Psoas muscle (tissue), 8 donors: ENCODE results near the gene ZDHHC19. TPM values are rescaled to one million over a fixed set of nuclear protein-coding genes. Genes with fewer than 3 reads are reported as not detected.

Experiments
- ATAC-seq, 4 donors: fragments of 200-7000 bp; cut with Tn5 transposase; one replicate each; pipeline ENCODE4 v1.9.1; 2020; ENCODE audit warnings: moderate library complexity in 3 of 4, mild to moderate bottlenecking in 2 of 4
- DNase-seq, 2 donors: peaks; one replicate each; pipeline ENCODE4 v3.0.0-alpha.2; 2020
- H3K27ac ChIP-seq: fragments of 200-600 bp; one replicate; pipeline ENCODE4 v1.8.0; 2022
- H3K27me3 ChIP-seq, 3 donors: fragments of 200-600 bp in 1 of 3; one replicate each; pipeline versions ENCODE4 v1.6.1 to v1.8.0; 2013 to 2022; ENCODE audit warnings: low read length in 2 of 3, mild to moderate bottlenecking in 2 of 3, moderate library complexity in 1 of 3; ENCODE audit not compliant: insufficient read depth in 3 of 3
- H3K36me3 ChIP-seq, 2 donors: fragments of 200-600 bp in 1 of 2; one replicate each; pipeline versions ENCODE4 v1.6.1 to v1.8.0; 2013 to 2022; ENCODE audit warnings: low read depth in 1 of 2, mild to moderate bottlenecking in 1 of 2, moderate library complexity in 1 of 2; ENCODE audit not compliant: insufficient read depth in 1 of 2
- H3K4me1 ChIP-seq: fragments of 200-600 bp; one replicate; pipeline ENCODE4 v1.8.0; 2022
- H3K4me3 ChIP-seq: fragments of 200-600 bp; one replicate; pipeline ENCODE4 v1.8.0; 2022; ENCODE audit warnings: mild to moderate bottlenecking
- H3K9me3 ChIP-seq: fragments of 200-600 bp; one replicate; pipeline ENCODE4 v1.8.0; 2022
- WGBS, 3 donors: extraction: QIAGEN DNeasy Blood & Tissue Kit; methylation state at CpG; one replicate each; pipeline versions ENCODE4 v1.1.6 to v1.1.7; 2013; 5-methylcytosine and 5-hydroxymethylcytosine counted together
- intact Hi-C, 2 donors: fragments of 100-400 bp; cut with DNase I; formaldehyde crosslinking; loops; one replicate each; pipeline versions ENCODE4 v1.11.0 to v1.14.2; 2022
- long read RNA-seq, 2 donors: library from polyadenylated mRNA; unstranded; transcript quantifications; one replicate each; pipeline ENCODE4 v2.0.0, GENCODE V29; 2021
- polyA plus RNA-seq, 3 donors: library from polyadenylated mRNA; stranded (reverse); fragments of 200-250 nt; gene quantifications; one replicate each; pipeline ENCODE4 v1.2.3, GENCODE V29; 2013
- total RNA-seq, 4 donors: library from RNA; stranded (reverse); fragmentation: NEBNext Ultra II Directional in 2 of 4; extraction: Animal tissue kit (Norgen Biotek cat#: 25700) in 2 of 4; gene quantifications; one replicate each; pipeline versions ENCODE4 v1.2.1 to v1.2.4, GENCODE V29; 2021 to 2023
- TF ChIP-seq, protein P1 (sequence below): fragments of 200-600 bp; IDR thresholded peaks from one replicate; pipeline ENCODE4 v1.8.0; 2022; ENCODE audit warnings: antibody characterized with exemption
- donor health status: healthy with polysubstance abuse.
- donor health status: DM: no; HTN: no; CAD: no; lungs with moderate emphysema.
- donor health status: Bipolar disorder and iron deficiency.
- donor health status: healthy.
- donor health status: DM: yes; HTN: yes; CAD: no.
- donor health status: DM: no; HTN: no; CAD: no.
- donor health status: DM: no; HTN: no; CAD: no.
- donor health status: DM: yes; HTN: yes; CAD: no.

The ZDHHC19 gene, protein sequence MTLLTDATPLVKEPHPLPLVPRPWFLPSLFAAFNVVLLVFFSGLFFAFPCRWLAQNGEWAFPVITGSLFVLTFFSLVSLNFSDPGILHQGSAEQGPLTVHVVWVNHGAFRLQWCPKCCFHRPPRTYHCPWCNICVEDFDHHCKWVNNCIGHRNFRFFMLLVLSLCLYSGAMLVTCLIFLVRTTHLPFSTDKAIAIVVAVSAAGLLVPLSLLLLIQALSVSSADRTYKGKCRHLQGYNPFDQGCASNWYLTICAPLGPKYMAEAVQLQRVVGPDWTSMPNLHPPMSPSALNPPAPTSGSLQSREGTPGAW
- total RNA-seq: 1 to 10 TPM in 1 of 4 donors, under 1 TPM in 2, not detected in 1; 0.38 to 1.1 (median 0.43) TPM
- polyA plus RNA-seq: under 1 TPM in 2 of 3 donors, not detected in 1; 0.25 to 0.34 TPM
- long read RNA-seq, donor 1: 0 reads
- long read RNA-seq, donor 2: 0 reads

DNA sequence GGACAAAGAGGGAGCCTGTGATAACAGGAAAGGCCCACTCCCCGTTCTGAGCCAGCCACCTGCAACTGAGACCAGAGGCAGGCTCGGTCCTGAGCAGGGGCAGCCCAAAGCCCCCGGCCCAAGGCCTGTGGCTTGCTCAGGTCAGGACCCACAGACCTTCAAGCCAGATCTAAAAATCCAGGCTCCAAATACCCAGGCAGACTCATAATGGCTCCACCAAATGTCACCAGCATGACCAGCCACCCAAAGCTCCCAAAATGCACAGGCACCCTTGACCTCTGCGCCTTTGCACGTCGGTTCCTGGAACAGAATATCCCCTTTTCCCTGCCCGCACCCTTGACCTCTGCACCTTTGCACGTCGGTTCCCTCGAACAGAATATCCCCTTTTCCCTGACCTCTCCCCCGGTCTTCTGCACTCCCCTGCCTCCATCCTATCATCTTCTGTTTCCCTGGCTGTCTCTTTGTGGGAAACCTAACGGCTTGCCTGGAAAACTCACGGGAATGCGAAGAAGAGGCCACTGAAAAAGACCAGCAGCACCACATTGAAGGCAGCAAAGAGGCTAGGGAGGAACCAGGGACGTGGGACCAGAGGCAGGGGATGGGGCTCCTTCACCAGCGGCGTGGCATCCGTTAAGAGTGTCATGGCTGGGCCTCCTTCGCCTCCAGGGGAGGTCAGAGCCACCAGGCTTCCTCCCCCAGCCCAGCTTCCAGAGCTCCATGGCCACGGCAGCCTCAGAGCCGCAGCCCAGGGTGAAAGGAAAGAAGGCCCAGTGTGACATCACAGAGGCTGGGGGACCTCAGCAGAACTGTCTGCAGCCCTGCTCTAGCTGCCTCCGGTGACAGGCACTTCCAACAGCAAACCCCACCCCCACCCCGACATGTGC is at the start of gene ZDHHC19:
Gene ZDHHC19 (minus strand): TSS at position 728 of the 884 bp plus-strand sequence. CDS start 85 bp downstream, at position 643.
- Histone ChIP-seq H3K4me3 (no peak within 1 kb of the TSS), H3K9me3 (no peaks in the 10 kb centered on the region), H3K4me1 (no peaks in the 10 kb centered on the region), H3K27ac (no peak within 1 kb of the TSS), H3K36me3 (no peaks in the 10 kb centered on the region), H3K27me3 (peaks cover 0 to 5% (median 2%) of the 10 kb centered on the region in 3 donors)
- intact Hi-C loops: no loop called here
- DNase-seq: no peak
- no peak for ATAC-seq
- WGBS, 3 donors: 59 to 67% (median 65%) methylated on average over 22 to 23 of the region's 23 CpGs
- TF ChIP-seq, protein P1, sequence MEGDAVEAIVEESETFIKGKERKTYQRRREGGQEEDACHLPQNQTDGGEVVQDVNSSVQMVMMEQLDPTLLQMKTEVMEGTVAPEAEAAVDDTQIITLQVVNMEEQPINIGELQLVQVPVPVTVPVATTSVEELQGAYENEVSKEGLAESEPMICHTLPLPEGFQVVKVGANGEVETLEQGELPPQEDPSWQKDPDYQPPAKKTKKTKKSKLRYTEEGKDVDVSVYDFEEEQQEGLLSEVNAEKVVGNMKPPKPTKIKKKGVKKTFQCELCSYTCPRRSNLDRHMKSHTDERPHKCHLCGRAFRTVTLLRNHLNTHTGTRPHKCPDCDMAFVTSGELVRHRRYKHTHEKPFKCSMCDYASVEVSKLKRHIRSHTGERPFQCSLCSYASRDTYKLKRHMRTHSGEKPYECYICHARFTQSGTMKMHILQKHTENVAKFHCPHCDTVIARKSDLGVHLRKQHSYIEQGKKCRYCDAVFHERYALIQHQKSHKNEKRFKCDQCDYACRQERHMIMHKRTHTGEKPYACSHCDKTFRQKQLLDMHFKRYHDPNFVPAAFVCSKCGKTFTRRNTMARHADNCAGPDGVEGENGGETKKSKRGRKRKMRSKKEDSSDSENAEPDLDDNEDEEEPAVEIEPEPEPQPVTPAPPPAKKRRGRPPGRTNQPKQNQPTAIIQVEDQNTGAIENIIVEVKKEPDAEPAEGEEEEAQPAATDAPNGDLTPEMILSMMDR: no peak

DNA sequence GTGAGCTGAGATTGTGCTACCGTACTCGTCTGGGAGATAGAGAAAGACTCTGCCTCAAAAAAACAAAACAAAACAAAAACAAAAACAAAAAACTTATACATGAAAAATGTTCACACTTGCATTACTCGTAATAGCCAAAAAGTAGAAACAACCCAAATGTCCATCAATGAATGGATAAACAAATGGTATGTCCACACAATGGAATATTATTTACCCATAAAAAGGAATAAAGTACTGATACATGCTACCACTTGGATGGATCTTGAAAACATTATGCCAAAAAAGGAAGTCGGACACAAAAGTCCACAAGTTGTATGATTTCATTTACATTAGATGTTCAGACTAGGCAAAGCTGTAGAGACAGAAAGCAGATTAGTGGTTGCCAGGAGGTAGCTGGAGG is 49.6 kb upstream of the ZDHHC19 start:
- Histone ChIP-seq H3K27ac (no peak overlapping the region), H3K4me1 (no peaks in the 10 kb centered on the region), H3K36me3 (peaks cover 0 to 64% of the 10 kb centered on the region in 2 donors), H3K9me3 (no peaks in the 10 kb centered on the region), H3K27me3 (no peaks in the 10 kb centered on the region), H3K4me3 (no peak overlapping the region)
- intact Hi-C loops: no loop called here
- no peak for DNase-seq
- ATAC-seq: no peak
- WGBS, 3 donors: 98 to 99% (median 98%) methylated on average over 4 of the region's 4 CpGs
- TF ChIP-seq, protein P1: no peak

- no peaks in the 10 kb centered on the region for H3K27me3 ChIP-seq
- no peaks in the 10 kb centered on the region for H3K9me3 ChIP-seq
- intact Hi-C loops: loop anchor here (10.0 kb wide), 3 partner anchors 59 to 259 kb away; partner anchors contain the start of genes DYNLT2B (in 2 of the 2) and SMCO1 (in 1 of the 2)
- DNase-seq: no peak
- no peak overlapping the region for H3K4me3 ChIP-seq
- TF ChIP-seq, protein P1: no peak
- peaks cover 3 to 52% of the 10 kb centered on the region in 2 donors for H3K36me3 ChIP-seq
- H3K27ac ChIP-seq: no peak overlapping the region
- peaks cover 2% of the 10 kb centered on the region for H3K4me1 ChIP-seq
- 76 to 79% (median 77%) methylated on average over 1 of the region's 1 CpG for WGBS, 3 donors
- no peak for ATAC-seq
Observed at GRCh38 chr3:196255776-196256175, 44.6 kb upstream of the ZDHHC19 start.

DNA sequence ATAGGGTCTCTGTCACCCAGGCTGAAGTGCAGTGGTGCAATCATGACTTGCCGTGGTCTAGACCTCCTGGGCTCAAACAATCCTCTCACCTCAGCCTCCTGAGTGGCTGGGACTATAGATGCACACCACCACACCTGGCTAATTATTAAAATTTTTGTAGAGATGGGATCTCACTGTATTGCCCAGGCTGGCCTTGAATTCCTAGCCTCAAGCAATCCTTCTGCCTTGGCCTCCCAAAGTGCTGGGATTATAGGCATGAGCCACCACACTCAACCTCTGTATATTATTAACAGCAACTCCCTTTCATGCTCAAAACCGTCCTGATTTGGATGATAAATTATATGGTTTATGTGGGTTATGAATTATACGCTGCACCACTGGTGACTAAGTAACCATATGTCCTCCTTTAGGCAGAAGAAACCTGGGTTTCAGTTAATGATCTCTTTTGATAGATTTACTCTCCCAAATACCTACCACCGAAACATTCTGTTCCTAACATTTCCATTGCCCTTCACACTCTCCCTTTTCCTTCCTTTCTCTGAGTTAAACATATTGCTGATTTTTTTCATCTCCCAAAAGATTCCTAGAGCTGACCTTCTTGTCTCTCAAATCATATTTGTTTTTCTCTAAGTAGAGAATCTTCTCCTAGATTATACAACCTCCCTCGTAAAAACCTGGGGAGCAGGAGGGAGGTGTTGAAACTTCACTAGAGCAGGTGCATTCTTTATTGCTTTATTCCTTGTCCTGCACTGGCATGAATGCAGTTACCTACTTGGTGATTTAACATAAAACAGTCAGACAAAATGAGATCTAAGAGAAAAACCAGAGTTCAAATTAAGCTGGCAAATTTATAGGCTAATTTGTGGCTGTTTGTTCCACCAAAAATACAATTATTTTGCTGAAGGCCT is 43.4 kb upstream of the ZDHHC19 start:
- no peak for ATAC-seq
- intact Hi-C loops: loop anchor here (5.0 to 10.0 kb wide), 4 partner anchors 60 to 263 kb away; partner anchors contain the start of genes DYNLT2B (in 2 of the 2) and SMCO1 (in 2 of the 2)
- WGBS, 3 donors: 72 to 80% (median 76%) methylated on average over 5 of the region's 5 CpGs

More for the DNA sequence above, 43.4 kb upstream of the ZDHHC19 start:
- Histone ChIP-seq H3K36me3 (peaks cover 3 to 45% of the 10 kb centered on the region in 2 donors), H3K4me3 (no peak overlapping the region), H3K4me1 (peaks cover 2% of the 10 kb centered on the region), H3K27ac (no peak overlapping the region), H3K9me3 (no peaks in the 10 kb centered on the region), H3K27me3 (no peaks in the 10 kb centered on the region)
- TF ChIP-seq, protein P1: no peak
- no peak for DNase-seq
